Measurements from ENCODE around the gene APOBEC3A. TPM values are rescaled to one million over a fixed set of nuclear protein-coding genes. Genes with fewer than 3 reads are reported as not detected.
"Not testable (repeated sequence)": the region's sequence is repeated elsewhere in the genome, so short reads cannot be mapped to it uniquely, and the experiment has no call there.

APOBEC3A gene
- total RNA-seq, 4 donors from 2014 or later, result 0.67 TPM; not detected in 3

GRCh38 chr22:38986629-38987028, 29.2 kb downstream of the APOBEC3A start:
- H3K9me3 ChIP-seq, result no peaks in the 10 kb centered on the region
- no peak overlapping the region for H3K4me3 ChIP-seq (replicated peaks in 1 of 3)
- no peaks in the 10 kb centered on the region for H3K36me3 ChIP-seq
- 91 to 100% methylated on average over 1 to 3 of the region's 3 CpGs for WGBS, 2 donors
- no peak for DNase-seq
- H3K27ac ChIP-seq, result no peak overlapping the region
- no peak for TF ChIP-seq CTCF (IDR thresholded peaks at IDR 0.05)
- TF ChIP-seq POLR2A (IDR thresholded peaks at IDR 0.05), result no peak
- H3K4me1 ChIP-seq, result peaks cover 0 to 21% of the 10 kb centered on the region in 2 donors
- H3K27me3 ChIP-seq, result no peaks in the 10 kb centered on the region
- intact Hi-C loops (cut with DNase I), result loop anchor here (10.0 kb wide), 1 partner anchor 62 kb away; no protein-coding TSS in a partner anchor

GRCh38 chr22:38987171-38987895, 29.9 kb downstream of the APOBEC3A start:
- no peaks in the 10 kb centered on the region for H3K27me3 ChIP-seq
- no peaks in the 10 kb centered on the region for H3K36me3 ChIP-seq
- no peaks in the 10 kb centered on the region for H3K9me3 ChIP-seq
- 84% methylated on average over 8 of the region's 8 CpGs for WGBS, 2 donors
- no peak for DNase-seq
- H3K4me1 ChIP-seq, result peaks cover 0 to 15% of the 10 kb centered on the region in 2 donors
- intact Hi-C loops (cut with DNase I), result loop anchor here (10.0 kb wide), 1 partner anchor 63 kb away; no protein-coding TSS in a partner anchor
- TF ChIP-seq CTCF (IDR thresholded peaks at IDR 0.05) (no peak), POLR2A (IDR thresholded peaks at IDR 0.05) (no peak)
- no peak overlapping the region for H3K4me3 ChIP-seq (replicated peaks in 1 of 3)
- H3K27ac ChIP-seq, result no peak overlapping the region

DNA sequence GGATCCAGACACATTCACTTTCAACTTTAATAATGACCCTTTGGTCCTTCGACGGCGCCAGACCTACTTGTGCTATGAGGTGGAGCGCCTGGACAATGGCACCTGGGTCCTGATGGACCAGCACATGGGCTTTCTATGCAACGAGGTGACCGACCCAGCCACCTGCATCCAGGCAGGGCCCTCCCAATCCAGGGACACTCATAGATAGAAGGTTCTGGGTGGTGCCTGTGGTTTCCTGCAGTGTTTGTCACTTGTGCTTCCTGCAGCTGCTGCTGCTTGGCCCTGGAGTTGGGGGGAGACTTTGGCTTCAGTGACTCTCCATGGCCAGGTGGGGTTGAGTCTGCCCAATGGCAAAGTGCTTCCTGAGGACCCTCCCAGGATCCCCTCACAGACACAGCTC, 32.1 kb downstream of the APOBEC3A start:
- no peaks in the 10 kb centered on the region for H3K9me3 ChIP-seq
- DNase-seq, result no peak
- peaks cover 0 to 5% of the 10 kb centered on the region in 2 donors for H3K4me1 ChIP-seq
- intact Hi-C loops (cut with DNase I), result loop anchor here (10.0 kb wide), 1 partner anchor 65 kb away; no protein-coding TSS in a partner anchor
- H3K4me3 ChIP-seq (replicated peaks in 1 of 3), result no peak overlapping the region
- WGBS, 2 donors, result 95 to 97% methylated on average over 5 to 6 of the region's 6 CpGs
- TF ChIP-seq POLR2A (IDR thresholded peaks at IDR 0.05) (no peak), CTCF (IDR thresholded peaks at IDR 0.05) (no peak)
- H3K36me3 ChIP-seq, result no peaks in the 10 kb centered on the region
- H3K27me3 ChIP-seq, result no peaks in the 10 kb centered on the region
- H3K27ac ChIP-seq, result no peak overlapping the region

DNA sequence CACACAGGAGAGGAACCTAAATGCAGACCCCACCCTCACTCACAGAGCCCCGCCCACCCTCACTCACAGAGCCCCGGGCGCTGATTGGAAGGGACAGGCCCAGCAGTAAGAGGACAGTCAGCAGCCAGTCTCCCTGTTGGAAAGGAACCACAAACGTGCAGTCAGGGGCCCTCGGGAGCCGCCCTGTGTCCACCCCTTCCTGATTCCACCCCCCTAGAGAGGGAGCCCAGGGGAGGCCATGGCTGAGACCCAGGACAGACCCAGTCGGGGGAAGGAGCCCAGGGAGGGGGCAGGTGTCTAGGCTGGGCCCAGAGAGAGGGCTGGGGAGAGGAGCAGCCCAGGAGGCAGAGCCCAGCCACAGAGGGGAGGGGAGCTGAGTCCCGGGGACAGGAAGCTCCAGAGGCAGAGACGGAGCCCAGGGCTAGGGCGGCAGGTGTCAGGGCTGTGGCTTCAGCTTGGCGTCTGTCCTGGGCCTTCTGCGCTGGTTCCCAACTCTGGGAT, 35.5 kb downstream of the APOBEC3A start:
- H3K27me3 ChIP-seq; H3K4me1 ChIP-seq; intact Hi-C loops (cut with DNase I); H3K36me3 ChIP-seq; H3K9me3 ChIP-seq; H3K4me3 ChIP-seq (replicated peaks in 1 of 3): not testable (repeated sequence)
- peak; percentile 70 to 78 for DNase-seq
- peak overlapping the region in 2 of 3 donors; percentile 41 to 68 for H3K27ac ChIP-seq
- 28 to 36% methylated on average over 8 to 10 of the region's 12 CpGs for WGBS, 2 donors

DNA sequence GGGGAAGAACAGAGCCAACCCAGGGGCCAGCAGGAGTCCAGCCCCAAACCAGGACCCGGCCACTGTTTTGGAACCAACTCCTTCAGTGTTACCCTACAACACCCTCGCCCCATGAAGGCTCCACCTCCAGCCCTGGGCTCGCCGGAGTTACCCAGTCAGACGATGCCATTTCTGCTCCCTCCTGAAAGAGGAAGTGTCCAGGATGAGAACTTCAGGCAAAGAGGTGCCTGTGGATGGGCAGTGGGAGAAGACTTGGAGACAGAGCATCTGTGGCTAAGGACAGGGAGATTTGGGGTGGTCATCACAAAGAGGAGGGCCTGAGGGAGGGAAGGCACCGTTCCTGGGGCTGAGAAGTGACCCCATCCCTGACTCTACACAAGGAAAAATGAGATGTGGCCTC, 38.7 kb downstream of the APOBEC3A start:
- Histone ChIP-seq H3K27ac (no peak overlapping the region), H3K27me3 (no peaks in the 10 kb centered on the region), H3K36me3 (no peaks in the 10 kb centered on the region), H3K4me3 (replicated peaks in 1 of 3) (no peak overlapping the region), H3K9me3 (no peaks in the 10 kb centered on the region), H3K4me1 (no peaks in the 10 kb centered on the region)
- intact Hi-C loops (cut with DNase I), result no loop called here
- TF ChIP-seq POLR2A (IDR thresholded peaks at IDR 0.05), result no peak
- no peak for TF ChIP-seq CTCF (IDR thresholded peaks at IDR 0.05)
- 64 to 75% methylated on average over 4 to 6 of the region's 6 CpGs for WGBS, 2 donors
- DNase-seq, result no peak

Data from thyroid gland (tissue), 4 donors.